IPS-18c (cell line): ENCODE results near the gene SLC29A3.

ENCODE experiments used
- H3K4me3 ChIP-seq: 2 replicates; pipeline ENCODE4 v1.7.0; 2013; ENCODE audit warnings: low read depth, mild to moderate bottlenecking, low read length, moderate library complexity; ENCODE audit not compliant: insufficient read depth
- H3K9me3 ChIP-seq: one replicate; pipeline ENCODE4 v1.6.1; 2013; ENCODE audit warnings: mild to moderate bottlenecking, low read length, moderate library complexity; ENCODE audit not compliant: control insufficient read depth, insufficient read depth

Gene SLC29A3

GRCh38 chr10:71389768-71390460 lies 70.9 kb downstream of the SLC29A3 start:
- H3K4me3 ChIP-seq, result no peak overlapping the region
- H3K9me3 ChIP-seq, result no peaks in the 10 kb centered on the region

- Histone ChIP-seq H3K9me3 (no peaks in the 10 kb centered on the region), H3K4me3 (no peak overlapping the region)
Observed at GRCh38 chr10:71390461-71390835, 71.4 kb downstream of the SLC29A3 start.

DNA sequence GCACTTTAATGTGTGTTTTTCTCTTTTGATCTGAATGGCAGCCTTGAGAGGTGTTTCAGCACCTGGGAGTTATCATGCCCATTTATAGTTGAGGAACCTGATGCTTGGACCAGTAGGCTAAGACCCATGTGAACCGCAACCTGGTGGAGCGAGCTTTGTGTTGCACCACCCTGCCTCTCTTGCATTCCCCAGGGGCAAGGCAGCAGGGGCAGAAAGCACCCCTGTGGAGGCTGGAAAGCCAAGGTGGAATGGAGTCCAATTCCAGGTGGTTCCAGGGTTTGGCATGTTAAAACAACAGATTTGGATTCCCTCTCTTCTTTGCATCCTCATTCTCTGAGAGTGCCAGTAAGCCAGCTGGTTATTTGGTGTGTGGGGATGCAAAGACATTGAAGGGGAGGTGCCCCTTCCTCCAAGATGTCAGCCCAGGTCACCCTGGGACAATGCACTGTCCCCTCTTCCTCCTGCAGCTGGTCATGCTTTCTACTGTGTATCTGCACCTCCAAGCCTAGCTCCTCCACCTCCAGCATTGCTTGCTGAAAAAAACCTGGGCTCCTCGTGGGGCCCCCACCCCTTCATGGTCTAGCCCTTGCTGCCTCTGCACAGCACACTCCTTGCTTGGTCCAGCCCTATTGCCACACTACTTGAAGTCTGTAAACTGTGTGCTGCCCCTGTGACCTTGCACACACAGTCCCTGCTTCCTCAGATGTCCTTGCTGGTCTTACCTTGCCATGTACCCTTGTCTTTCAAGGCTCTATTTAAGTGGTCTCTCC lies 72.0 kb downstream of the SLC29A3 start:
- no peak overlapping the region for H3K4me3 ChIP-seq
- no peaks in the 10 kb centered on the region for H3K9me3 ChIP-seq

- H3K4me3 ChIP-seq, result no peak overlapping the region
- no peaks in the 10 kb centered on the region for H3K9me3 ChIP-seq
Observed at GRCh38 chr10:71391701-71392100, 72.6 kb downstream of the SLC29A3 start.

GRCh38 chr10:71392292-71392691 lies 73.2 kb downstream of the SLC29A3 start:
- Histone ChIP-seq H3K9me3 (no peaks in the 10 kb centered on the region), H3K4me3 (no peak overlapping the region)

- no peak overlapping the region; the same call in 1 of the 2 replicates for H3K4me3 ChIP-seq
Observed at GRCh38 chr10:71392791-71393781, 74.0 kb downstream of the SLC29A3 start.

GRCh38 chr10:71393841-71394475 lies 74.9 kb downstream of the SLC29A3 start:
- Histone ChIP-seq H3K9me3 (peaks cover 2% of the 10 kb centered on the region), H3K4me3 (no peak overlapping the region)

More at GRCh38 chr10:71392791-71393781, 74.0 kb downstream of the SLC29A3 start:
- H3K9me3 ChIP-seq, result peaks cover 2% of the 10 kb centered on the region

DNA sequence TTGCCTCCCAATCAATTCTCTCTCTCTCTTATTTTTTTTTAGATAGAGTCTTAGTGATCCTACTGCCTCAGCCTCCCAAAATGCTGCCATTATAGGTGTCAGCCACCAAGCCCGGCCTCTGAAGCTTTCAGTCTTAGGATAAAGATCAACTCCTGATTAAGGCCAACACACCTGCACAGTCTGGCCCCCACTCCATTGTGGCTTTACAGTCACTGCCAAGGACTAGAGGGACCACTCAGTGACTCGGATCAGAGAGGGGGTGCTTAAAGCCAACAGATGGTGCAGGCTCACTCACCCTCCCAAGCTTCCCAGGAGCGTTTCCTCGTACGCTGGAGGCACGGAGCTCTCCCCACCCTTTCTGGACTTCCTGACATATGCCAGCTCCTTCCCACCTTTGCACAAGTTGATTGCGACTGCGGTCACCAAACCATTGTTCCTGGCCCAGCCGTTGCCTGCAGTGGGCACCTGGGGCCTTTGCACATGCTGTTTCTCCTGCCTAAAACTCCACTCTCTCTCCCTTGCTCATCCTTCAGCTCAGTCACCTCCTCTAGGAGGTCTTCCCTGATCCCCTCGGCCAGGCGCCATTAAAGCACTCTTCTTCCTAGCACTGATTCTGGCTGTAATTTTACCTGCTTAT lies 76.0 kb downstream of the SLC29A3 start:
- Histone ChIP-seq H3K4me3 (no peak overlapping the region), H3K9me3 (peaks cover 2% of the 10 kb centered on the region)

DNA sequence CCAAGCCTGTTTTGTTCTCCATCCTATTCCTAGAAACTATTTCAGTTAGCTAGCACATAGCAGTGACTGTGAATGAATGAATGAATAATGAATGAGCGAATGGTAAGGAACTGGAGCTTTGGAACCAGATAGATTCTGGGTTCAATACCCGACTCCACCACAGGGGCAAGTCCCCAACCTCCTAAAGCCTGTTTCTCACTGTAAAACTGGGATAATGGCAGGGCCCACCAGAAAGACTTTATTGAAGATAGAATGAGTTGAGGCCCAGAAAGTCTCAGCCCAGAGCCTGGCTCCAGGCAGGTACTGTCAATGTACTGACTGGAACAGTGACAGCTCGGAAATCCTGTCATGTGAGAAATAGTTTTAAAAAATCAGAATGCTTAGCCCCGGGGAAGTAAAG lies 76.6 kb downstream of the SLC29A3 start:
- Histone ChIP-seq H3K4me3 (no peak overlapping the region), H3K9me3 (peaks cover 2% of the 10 kb centered on the region)

DNA sequence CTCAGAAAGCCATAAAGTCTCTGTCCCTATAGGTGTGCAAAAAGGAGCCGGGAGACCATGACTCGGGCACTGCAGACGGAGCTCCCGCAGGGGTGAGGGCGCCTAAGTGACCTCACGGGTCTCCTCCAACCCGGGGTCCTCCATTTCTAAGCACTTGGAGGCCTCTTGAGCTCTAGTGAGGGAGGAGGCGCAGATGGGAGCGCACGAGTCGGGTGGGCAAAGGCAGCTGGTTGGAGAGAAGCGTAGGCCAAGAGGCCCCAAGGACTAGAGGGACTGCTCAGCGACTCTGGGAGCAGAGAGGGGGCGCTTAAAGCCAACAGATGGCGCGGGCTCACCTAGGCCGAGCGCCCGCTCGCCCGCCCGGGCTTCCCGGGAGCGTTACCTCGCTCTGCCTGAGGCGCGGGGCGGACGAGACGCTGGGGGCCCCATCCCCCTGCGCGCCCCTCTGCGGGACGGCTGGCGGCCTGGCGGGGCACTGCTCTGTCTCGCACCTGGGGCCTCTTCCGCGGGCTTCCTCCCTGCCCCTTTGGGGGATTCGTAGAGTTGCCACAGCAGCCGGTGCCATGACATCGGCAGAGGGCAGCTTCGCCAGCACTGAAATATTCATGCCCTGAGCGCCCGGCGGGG lies 77.1 kb downstream of the SLC29A3 start:
- peak overlapping the region; percentile 57 for H3K4me3 ChIP-seq

DNA sequence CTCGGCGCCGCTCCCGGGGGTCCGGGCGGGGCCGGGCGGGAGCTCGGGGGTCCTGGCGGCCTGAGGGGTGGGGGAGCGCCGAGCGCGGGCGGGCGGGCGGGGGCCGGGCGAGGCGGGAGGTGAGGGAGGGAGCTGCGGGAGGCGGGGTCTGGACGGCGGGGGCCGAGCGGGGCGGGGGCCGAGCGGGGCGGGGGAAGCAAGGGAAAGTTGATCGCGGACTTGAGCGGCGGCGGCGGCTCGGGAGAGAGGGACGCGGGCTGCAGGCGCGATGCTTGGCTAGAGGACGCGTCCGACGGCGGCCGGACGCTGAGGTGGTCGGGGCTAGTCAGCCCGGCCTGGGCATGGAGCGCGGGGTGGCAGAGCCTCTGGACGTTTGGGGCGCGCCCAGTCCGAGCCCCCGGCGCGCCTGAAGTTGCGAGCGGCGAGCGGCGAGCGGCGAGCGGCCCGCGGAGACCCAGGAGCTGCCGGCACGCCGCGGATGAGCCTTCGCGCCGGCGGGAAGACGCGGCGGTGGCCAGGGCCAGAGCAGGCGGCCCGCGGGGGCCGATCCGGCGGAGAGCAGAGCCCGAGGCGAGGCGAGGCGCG lies 77.7 kb downstream of the SLC29A3 start, which contains the start of gene CDH23:
Gene CDH23 (plus strand): TSS at position 210 of the 585 bp plus-strand sequence. CDS start 42,912 bp downstream, outside the sequence.
- peak within 1 kb of the TSS; percentile 69 for H3K4me3 ChIP-seq
- H3K9me3 ChIP-seq, result peaks cover 2% of the 10 kb centered on the region

More for the DNA sequence above, 77.1 kb downstream of the SLC29A3 start:
- H3K9me3 ChIP-seq, result peaks cover 2% of the 10 kb centered on the region

DNA sequence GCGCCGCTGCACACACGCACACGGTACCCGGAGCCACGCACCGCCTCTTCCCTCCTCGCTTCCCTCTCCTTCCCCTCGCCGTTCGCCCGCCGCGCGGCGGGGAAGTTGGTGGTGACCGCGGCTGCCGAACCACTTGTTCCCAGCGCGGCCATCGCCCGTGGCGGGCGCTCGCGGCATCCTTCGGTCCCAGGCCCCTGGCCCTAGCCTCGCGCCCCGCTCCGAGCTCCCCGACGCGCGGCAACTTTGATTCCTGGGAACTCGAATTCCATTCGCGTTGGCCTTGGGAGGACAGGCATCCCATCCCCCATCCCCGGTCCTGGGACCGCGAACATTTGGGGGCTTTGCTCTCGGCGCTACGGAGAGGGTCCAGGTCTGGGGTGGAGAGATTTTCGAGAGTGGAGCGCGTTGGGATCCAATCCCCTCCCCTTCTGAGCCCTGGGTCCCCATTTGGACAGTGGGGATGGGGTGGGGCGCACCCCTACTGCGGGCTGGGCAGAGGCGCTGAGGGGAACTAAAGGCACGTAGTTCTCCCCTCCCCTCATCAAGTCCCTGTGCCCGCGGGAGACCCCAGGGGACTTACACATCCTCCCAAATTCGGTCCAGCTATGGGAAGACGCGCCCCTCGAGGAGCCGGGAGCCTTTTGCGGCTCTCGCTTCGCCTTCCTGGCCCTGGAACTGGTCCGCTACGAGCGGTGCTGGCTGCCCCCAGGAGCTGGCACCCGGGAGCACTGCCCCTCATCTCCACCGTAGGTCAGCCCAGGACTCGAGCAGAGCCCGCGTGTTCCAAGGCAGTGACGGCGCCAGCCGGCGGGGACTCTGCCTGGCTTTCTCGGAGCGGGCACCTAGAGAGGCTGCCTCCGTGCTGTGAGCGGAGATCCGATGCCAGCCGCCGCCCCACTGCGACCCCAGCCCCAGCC lies 78.5 kb downstream of the SLC29A3 start:
- Histone ChIP-seq H3K4me3 (peak overlapping the region; percentile 69), H3K9me3 (peaks cover 2% of the 10 kb centered on the region)

GRCh38 chr10:71398976-71399375 lies 79.9 kb downstream of the SLC29A3 start:
- Histone ChIP-seq H3K4me3 (no peak overlapping the region), H3K9me3 (peaks cover 2% of the 10 kb centered on the region)

DNA sequence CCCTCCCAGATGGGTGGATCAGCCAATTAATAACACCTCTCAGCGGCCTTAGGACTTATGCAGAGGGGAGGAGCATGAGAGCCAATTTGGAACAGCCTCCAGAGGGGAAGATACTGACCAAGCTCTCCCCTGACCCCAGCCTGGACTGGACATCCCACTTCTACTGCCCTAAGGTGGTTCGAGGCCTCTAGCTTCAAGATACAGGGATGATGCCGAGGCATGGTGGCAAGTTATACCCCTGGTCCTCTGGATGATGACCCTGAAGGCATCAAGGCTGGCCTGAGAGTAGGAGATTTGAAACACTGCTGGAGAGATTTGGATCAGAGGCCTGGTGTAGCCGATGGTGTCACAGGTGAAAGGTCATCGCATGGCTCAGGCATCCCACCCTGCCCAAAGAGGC lies 80.9 kb downstream of the SLC29A3 start:
- H3K9me3 ChIP-seq, result peaks cover 2% of the 10 kb centered on the region
- H3K4me3 ChIP-seq, result no peak overlapping the region

DNA sequence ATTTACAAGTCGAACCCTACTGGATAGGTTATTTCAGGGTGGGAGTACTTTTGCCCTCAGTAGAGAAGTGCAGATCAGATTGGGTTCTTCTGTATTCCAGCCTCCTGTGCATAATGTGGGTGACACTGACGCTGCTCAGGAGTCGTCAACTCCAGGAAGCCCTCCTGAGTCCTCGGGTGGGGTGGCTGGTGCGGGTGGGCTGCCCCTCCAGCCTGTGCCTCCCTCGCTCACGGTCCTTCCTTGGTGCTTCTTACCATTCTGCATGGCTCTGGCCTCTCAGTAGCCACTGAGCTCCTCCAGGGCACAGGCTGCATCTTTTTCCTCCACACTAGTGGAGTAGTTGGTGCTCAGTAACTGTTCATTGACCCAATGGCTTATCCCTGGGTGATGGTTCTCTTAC lies 82.0 kb downstream of the SLC29A3 start:
- peaks cover 2% of the 10 kb centered on the region for H3K9me3 ChIP-seq

More for the DNA sequence above, 82.0 kb downstream of the SLC29A3 start:
- no peak overlapping the region for H3K4me3 ChIP-seq
